GM12878 (cell line): Measurements from ENCODE around the gene MAMDC4. TPM values are rescaled to one million over a fixed set of nuclear protein-coding genes. Genes with fewer than 3 reads are reported as not detected.

Source experiments
- ATAC-seq: fragments of 200-7000 bp; cut with Tn5 transposase; 3 replicates; pipeline ENCODE4 v1.9.1; 2020; ENCODE audit warnings: mild to moderate bottlenecking, moderate library complexity
- BruUV-seq: library from RNA; stranded (reverse); fragments of 400-500 nt; replicated peaks from 2 replicates; lab custom pipeline; 2021; lab: Mats Ljungman, UMichigan
- CTCF ChIA-PET: fragments of 300-600 bp; sonication (Branson Sonifier 250); formaldehyde crosslinking; extraction: SDS; loops from one replicate; lab custom pipeline; 2021; ENCODE audit warnings: inconsistent platforms; lab: Yijun Ruan, JAX
- POLR2A ChIA-PET: fragments of 350-600 bp; formaldehyde crosslinking; extraction: SDS; loops from one replicate; lab custom pipeline; 2021; ENCODE audit warnings: inconsistent platforms; lab: Charles Lee
- RAD21 ChIA-PET: fragments of 300-600 bp; sonication (Branson Sonifier 250); formaldehyde crosslinking; loops from one replicate; lab custom pipeline; 2023; ENCODE audit warnings: antibody characterized with exemption; ENCODE audit not compliant: unreplicated experiment; lab: Charles Lee
- SMC1A ChIA-PET: fragments of 300-600 bp; sonication (Branson Sonifier 250); formaldehyde crosslinking; loops from one replicate; lab custom pipeline; 2023; ENCODE audit not compliant: unreplicated experiment, uncharacterized antibody; lab: Charles Lee
- DNase-seq: peaks from one replicate; pipeline ENCODE4 v3.0.0-alpha.2; 2011; ENCODE audit warnings: low read depth, low spot score
- FAIRE-seq: peaks from 3 replicates; lab custom pipeline; 2011; peaks lifted over from hg19 to GRCh38; lab: Jason Lieb, UNC
- H2AFZ ChIP-seq: 2 replicates; pipeline ENCODE4 v1.6.0; 2011; ENCODE audit warnings: low read depth, low read length, control low read depth; ENCODE audit not compliant: control insufficient read depth
- H3K27ac ChIP-seq: 2 replicates; pipeline ENCODE4 v1.5.1; 2011; ENCODE audit warnings: control low read depth; ENCODE audit not compliant: control insufficient read depth, insufficient read depth
- H3K27me3 ChIP-seq, 2 experiments: replicated peaks in 1 of 2; 2 replicates each; pipeline versions ENCODE4 v1.6.0 to v1.6.1; 2011; ENCODE audit warnings: low read length in 1 of 2; ENCODE audit not compliant: control insufficient read depth in 2 of 2, insufficient read depth in 2 of 2
- H3K36me3 ChIP-seq, 2 experiments: 2 replicates each; pipeline ENCODE4 v1.5.1; 2011; ENCODE audit warnings: low read length in 1 of 2; ENCODE audit not compliant: control insufficient read depth in 2 of 2, insufficient read depth in 2 of 2
- H3K4me1 ChIP-seq: 2 replicates; pipeline ENCODE4 v1.6.1; 2011; ENCODE audit warnings: mild to moderate bottlenecking, low read length, moderate library complexity, mixed read lengths; ENCODE audit not compliant: control insufficient read depth, insufficient read depth
- H3K4me2 ChIP-seq: 2 replicates; pipeline ENCODE4 v1.6.0; 2011; ENCODE audit warnings: control low read depth; ENCODE audit not compliant: control insufficient read depth, insufficient read depth
- H3K4me3 ChIP-seq: fragments of 200-600 bp; sonication (generic); 2 replicates; pipeline ENCODE4 v1.5.1; 2016
- H3K79me2 ChIP-seq: 2 replicates; pipeline ENCODE4 v1.6.0; 2011; ENCODE audit warnings: low read length; ENCODE audit not compliant: control insufficient read depth, insufficient read depth
- H3K9ac ChIP-seq: 2 replicates; pipeline ENCODE4 v1.8.0; 2011; ENCODE audit warnings: low read length, control low read depth, mixed read lengths; ENCODE audit not compliant: control insufficient read depth, insufficient read depth
- H3K9me3 ChIP-seq: replicated peaks from 3 replicates; pipeline ENCODE4 v1.5.1; 2011; ENCODE audit warnings: mild to moderate bottlenecking, low read length; ENCODE audit not compliant: control insufficient read depth, insufficient read depth
- H4K20me1 ChIP-seq: 2 replicates; pipeline ENCODE4 v1.6.0; 2011; ENCODE audit not compliant: control insufficient read depth, insufficient read depth
- BACH1 ChIP-seq: fragments of 450-650 bp; IDR thresholded peaks from 2 replicates; pipeline ENCODE4 v1.6.1; 2017; ENCODE audit warnings: mild to moderate bottlenecking, borderline replicate concordance
- CBFB ChIP-seq: IDR thresholded peaks from 2 replicates; pipeline ENCODE4 v1.6.1; 2016; ENCODE audit warnings: antibody characterized with exemption, low read depth
- CEBPB ChIP-seq, 2 experiments: fragments of 150-350 bp in 1 of 2; IDR thresholded peaks; 2 replicates each; pipeline ENCODE4 v1.6.1; 2012 to 2014; ENCODE audit warnings: low read depth in 2 of 2, low read length in 2 of 2, borderline replicate concordance in 1 of 2, inconsistent platforms in 1 of 2
- CUX1 ChIP-seq: IDR thresholded peaks from 2 replicates; pipeline ENCODE4 v1.6.1; 2012; ENCODE audit warnings: improper control_type of control experiment, low read depth, low read length; ENCODE audit not compliant: insufficient replicate concordance
- MLLT1 ChIP-seq: fragments of 450-650 bp; IDR thresholded peaks from 2 replicates; pipeline ENCODE4 v1.6.1; 2016; ENCODE audit warnings: mild to moderate bottlenecking
- NR2C1 ChIP-seq: fragments of 450-650 bp; IDR thresholded peaks from 2 replicates; pipeline ENCODE4 v1.6.1; 2017; ENCODE audit warnings: antibody characterized with exemption, mild to moderate bottlenecking, moderate library complexity
- PML ChIP-seq: IDR thresholded peaks from 2 replicates; pipeline ENCODE4 v1.6.1; 2012; ENCODE audit warnings: low read length, inconsistent platforms
- POLR2AphosphoS5 ChIP-seq: IDR thresholded peaks from 2 replicates; pipeline ENCODE4 v1.6.1; 2011; ENCODE audit warnings: mild to moderate bottlenecking, low read length, inconsistent platforms
- RBBP5 ChIP-seq: fragments of 200-600 bp; sonication (generic); conservative IDR thresholded peaks from 2 replicates; pipeline ENCODE4 v1.6.1; 2016
- SMAD5 ChIP-seq: IDR thresholded peaks from 2 replicates; pipeline ENCODE4 v1.6.1; 2016; ENCODE audit warnings: antibody characterized with exemption, low read depth
- SMC3 ChIP-seq: IDR thresholded peaks from 2 replicates; pipeline ENCODE4 v1.6.1; 2011; ENCODE audit warnings: low read length, improper control_type of control experiment, borderline replicate concordance
- SP1 ChIP-seq: IDR thresholded peaks from one replicate; pipeline ENCODE4 v1.6.1; 2011; ENCODE audit warnings: low read depth, low read length
- STAT1 ChIP-seq: fragments of 450-650 bp; conservative IDR thresholded peaks from 2 replicates; pipeline ENCODE4 v1.6.1; 2014; ENCODE audit warnings: antibody characterized with exemption, mild to moderate bottlenecking
- TCF3 ChIP-seq: IDR thresholded peaks from 2 replicates; pipeline ENCODE4 v1.6.1; 2012; ENCODE audit warnings: low read depth, mild to moderate bottlenecking, low read length, borderline replicate concordance; ENCODE audit not compliant: insufficient read depth
- ZNF207 ChIP-seq: fragments of 450-650 bp; IDR thresholded peaks from 2 replicates; pipeline ENCODE4 v1.6.1; 2014; ENCODE audit warnings: antibody characterized with exemption, mild to moderate bottlenecking, borderline replicate concordance
- ZZZ3 ChIP-seq: IDR thresholded peaks from 2 replicates; pipeline ENCODE4 v1.6.1; 2011; ENCODE audit warnings: low read depth; ENCODE audit not compliant: control insufficient read depth, insufficient read length
- WGBS: methylation state at CpG from one replicate; pipeline ENCODE4 v1.1.6; 2016; ENCODE audit warnings: low lambda C conversion rate; ENCODE audit not compliant: insufficient replicate concordance, insufficient coverage; ENCODE audit errors: missing lambda C conversion rate; 5-methylcytosine and 5-hydroxymethylcytosine counted together
- in situ Hi-C: fragments of 300-500 bp; cut with MboI; formaldehyde crosslinking; loops from 9 replicates; pipeline ENCODE4 v1.14.3; 2018; ENCODE audit warnings: mixed read lengths
- intact Hi-C: fragments of 100-400 bp; cut with micrococcal nuclease; formaldehyde crosslinking; loops from one replicate; pipeline ENCODE4 v1.14.2; 2022; ENCODE audit not compliant: unreplicated experiment
- polyA plus RNA-seq, 11 experiments: library from polyadenylated mRNA; depleted of rRNA in 4 of 11; unstranded in 6 of 11; stranded (reverse) in 5 of 11; fragments of >200 nt; fragmentation: Nextera tagmentation in 4 of 11; fragmentation: Illumina TruSeq in 1 of 11; extraction: Ambion mirVana in 4 of 11; extraction: Trizol in 1 of 11; gene quantifications; 1 replicate in 1 of 11; 2 replicates in 10 of 11; pipeline versions ENCODE4 v1.2.1 to v1.2.3, GENCODE V29; 2011 to 2016; ENCODE audit warnings: inconsistent platforms in 2 of 11, missing spikeins in 2 of 11, low read depth in 1 of 11
- total RNA-seq, 4 experiments: library from RNA; depleted of rRNA in 3 of 4; stranded (reverse); fragments of >200 nt in 3 of 4; fragmentation: Illumina TruSeq in 1 of 4; extraction: Trizol in 1 of 4; gene quantifications; 2 replicates each; pipeline versions ENCODE4 v1.2.1 to v1.2.3, GENCODE V29; 2013 to 2021
- TF ChIP-seq, protein P1 (sequence below): fragments of 450-650 bp; IDR thresholded peaks from 2 replicates; pipeline ENCODE4 v1.6.1; 2014; ENCODE audit warnings: mild to moderate bottlenecking

The MAMDC4 gene
- total and polyA plus RNA-seq, 10 of the 15 experiments (the other 5 are each of a cell fraction or from before 2014, with no cell fraction given): 0.22 to 5.7 (median 2.4) TPM; not detected in 1

DNA sequence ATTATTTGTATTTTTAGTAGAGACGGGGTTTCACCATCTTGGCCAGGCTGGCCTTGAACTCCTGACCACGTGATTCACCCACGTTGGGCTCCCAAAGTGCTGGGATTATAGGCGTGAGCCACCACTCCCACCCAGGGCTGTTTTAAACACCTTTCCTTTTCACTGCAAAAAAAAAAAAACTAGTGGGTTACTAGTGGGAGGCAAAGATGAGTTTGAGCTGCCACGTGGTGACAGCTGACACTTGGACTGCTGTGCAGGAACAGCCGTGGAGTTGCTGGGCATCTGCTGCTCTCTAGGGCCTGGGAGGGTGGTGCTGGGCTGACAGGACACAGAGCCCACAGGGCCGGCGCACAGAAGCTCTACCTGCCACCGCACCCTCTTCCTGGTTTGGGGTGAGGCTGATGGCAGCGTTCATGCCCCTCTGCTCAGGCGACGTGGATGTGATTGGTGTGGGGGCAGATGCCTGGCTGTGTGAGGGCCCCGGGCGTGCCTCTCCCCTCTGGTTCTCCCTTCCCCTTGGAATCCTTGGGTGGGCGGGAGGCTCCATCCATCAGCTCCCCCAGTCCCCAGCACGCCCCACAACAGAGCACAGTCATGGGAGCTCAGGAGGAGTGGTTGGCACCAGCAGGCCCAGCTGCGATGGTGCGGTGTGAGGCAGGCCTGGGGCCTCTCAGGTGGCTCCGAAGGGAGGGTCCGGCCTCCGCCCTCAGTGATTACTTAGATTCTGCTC is 27.5 kb upstream of the MAMDC4 start:
- intact Hi-C loops: no loop called here
- no peaks in the 10 kb centered on the region for H3K4me1 ChIP-seq
- H3K9me3 ChIP-seq: no peaks in the 10 kb centered on the region
- DNase-seq: no peak
- no peak overlapping the region for H3K4me2 ChIP-seq
- H3K36me3 ChIP-seq: peaks cover 9 to 11% of the 10 kb centered on the region in 2 experiments
- H4K20me1 ChIP-seq: no peaks in the 10 kb centered on the region
- no peak for FAIRE-seq
- H2AFZ ChIP-seq: no peak overlapping the region
- ChIA-PET RAD21 (no interaction called here), POLR2A (no interaction called here), CTCF (no interaction called here), SMC1A (interaction anchor here (1.0 kb wide), 1 partner anchor 9 kb away, joined by 3 read pairs; no protein-coding TSS in a partner anchor)
- no peak overlapping the region for H3K27ac ChIP-seq
- no peaks in the 10 kb centered on the region for H3K79me2 ChIP-seq
- H3K4me3 ChIP-seq: no peak overlapping the region
- in situ Hi-C loops: no loop called here
- no peak for ATAC-seq
- no TSS peak for BruUV-seq
- no peak overlapping the region for H3K9ac ChIP-seq
- H3K27me3 ChIP-seq: no peaks in the 10 kb centered on the region
- 93% methylated on average over 21 of the region's 21 CpGs for WGBS
- TF ChIP-seq MLLT1: no peak
- TF ChIP-seq CUX1: no peak
- no peak for TF ChIP-seq CBFB
- TF ChIP-seq CEBPB (IDR thresholded peaks at IDR 0.05; ENCODE audit: borderline replicate concordance in 1 of 2, low read depth in 2 of 2, low read length in 2 of 2): no peak
- TF ChIP-seq BACH1: no peak
- no peak for TF ChIP-seq RBBP5
- TF ChIP-seq SMAD5: no peak
- TF ChIP-seq POLR2AphosphoS5: no peak
- TF ChIP-seq NR2C1: no peak
- TF ChIP-seq TCF3: no peak
- no peak for TF ChIP-seq STAT1
- TF ChIP-seq, protein P1, sequence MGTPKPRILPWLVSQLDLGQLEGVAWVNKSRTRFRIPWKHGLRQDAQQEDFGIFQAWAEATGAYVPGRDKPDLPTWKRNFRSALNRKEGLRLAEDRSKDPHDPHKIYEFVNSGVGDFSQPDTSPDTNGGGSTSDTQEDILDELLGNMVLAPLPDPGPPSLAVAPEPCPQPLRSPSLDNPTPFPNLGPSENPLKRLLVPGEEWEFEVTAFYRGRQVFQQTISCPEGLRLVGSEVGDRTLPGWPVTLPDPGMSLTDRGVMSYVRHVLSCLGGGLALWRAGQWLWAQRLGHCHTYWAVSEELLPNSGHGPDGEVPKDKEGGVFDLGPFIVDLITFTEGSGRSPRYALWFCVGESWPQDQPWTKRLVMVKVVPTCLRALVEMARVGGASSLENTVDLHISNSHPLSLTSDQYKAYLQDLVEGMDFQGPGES: no peak
- no peak for TF ChIP-seq ZZZ3
- no peak for TF ChIP-seq SP1
- TF ChIP-seq PML: no peak
- no peak for TF ChIP-seq SMC3
- no peak for TF ChIP-seq ZNF207
